ENCODE results near the gene SNRNP48. TPM values are rescaled to one million over a fixed set of nuclear protein-coding genes. Genes with fewer than 3 reads are reported as not detected.

SNRNP48 gene
- total and polyA plus RNA-seq, 2 of the 4 experiments (the other 2 are of a cell fraction), result 5.2 to 6.2 TPM

GRCh38 chr6:7636151-7636550 is 46.2 kb downstream of the SNRNP48 start:
- no peaks in the 10 kb centered on the region for H3K9me3 ChIP-seq (ENCODE audit: control insufficient read depth, insufficient read depth, low read length)
- H2AK9ac ChIP-seq (replicated peaks; ENCODE audit: low read depth, low read length, poor library complexity), result no peak overlapping the region
- H3K27me3 ChIP-seq (ENCODE audit: control insufficient read depth, insufficient read depth, low read length), result peaks cover 4% of the 10 kb centered on the region; the same call in 1 of the 2 replicates
- BruUV-seq (replicated peaks), result no TSS peak
- no peak overlapping the region for H3K27ac ChIP-seq (ENCODE audit: insufficient read depth, low read length)
- no peaks in the 10 kb centered on the region for H3K36me3 ChIP-seq (ENCODE audit: control insufficient read depth, insufficient read depth, low read length)
- no peak for DNase-seq
- no peaks in the 10 kb centered on the region for H4K20me1 ChIP-seq (ENCODE audit: insufficient read depth, low read length)
- no peak overlapping the region for H3K4ac ChIP-seq (ENCODE audit: low read depth, low read length)
- H2BK120ac ChIP-seq (ENCODE audit: low read depth, low read length), result no peak overlapping the region
- H3K56ac ChIP-seq (ENCODE audit: extremely low read depth, insufficient read depth, low read length), result no peak overlapping the region
- no peaks in the 10 kb centered on the region for H3K79me1 ChIP-seq (ENCODE audit: low read depth in 1 of 2, low read length in 2 of 2)
- H3K4me1 ChIP-seq (ENCODE audit: control insufficient read depth, insufficient read depth, low read length), result peaks cover 11% of the 10 kb centered on the region
- H3K9me1 ChIP-seq (ENCODE audit: insufficient read depth, low read length), result no peaks in the 10 kb centered on the region
- no peak overlapping the region for H3K14ac ChIP-seq (replicated peaks; ENCODE audit: low read depth, low read length)
- no CpG with 5 or more reads among the region's 1 CpG for WGBS, 2 experiments (ENCODE audit: extremely low coverage in 2 of 2, insufficient read length in 1 of 2)
- H2BK5ac ChIP-seq (ENCODE audit: low read depth, low read length, poor library complexity, severe bottlenecking), result no peak overlapping the region
- no peak for ATAC-seq (ENCODE audit: low read depth)
- H2AFZ ChIP-seq (replicated peaks; ENCODE audit: low read length, poor library complexity), result no peak overlapping the region
- ChIA-PET CTCF (no interaction called here), POLR2A (ENCODE audit: unreplicated experiment) (no interaction called here)
- intact Hi-C loops (cut with micrococcal nuclease), result no loop called here
- H2BK15ac ChIP-seq (ENCODE audit: low read depth, low read length), result no peak overlapping the region
- H2BK20ac ChIP-seq (ENCODE audit: low read depth, low read length), result no peak overlapping the region
- no peak overlapping the region for H3K9ac ChIP-seq (ENCODE audit: low read depth, low read length)
- H2AK5ac ChIP-seq (ENCODE audit: low read depth, low read length), result no peak overlapping the region
- no peak overlapping the region for H3K4me2 ChIP-seq (ENCODE audit: low read depth, low read length)
- H3K4me3 ChIP-seq (ENCODE audit: insufficient read depth, low read depth, low read length), result no peak overlapping the region
- no peak overlapping the region for H4K5ac ChIP-seq (ENCODE audit: low read depth, low read length)
- dilution Hi-C loops (cut with HindIII; ENCODE audit: low sequenced_read_pairs, unreplicated experiment), result no loop called here
- H3K18ac ChIP-seq (ENCODE audit: low read depth, low read length), result no peak overlapping the region
- TF ChIP-seq ELK1 (IDR thresholded peaks at IDR 0.05; ENCODE audit: borderline replicate concordance, low read depth, low read length) (no peak), CTCF (conservative IDR thresholded peaks at IDR 0.05; ENCODE audit: low read depth, low read length) (no peak), FOS (IDR thresholded peaks at IDR 0.05; ENCODE audit: low read depth, low read length) (no peak), RCOR1 (IDR thresholded peaks at IDR 0.05; ENCODE audit: insufficient replicate concordance, low read length) (no peak), MXI1 (IDR thresholded peaks at IDR 0.05; ENCODE audit: borderline replicate concordance, low read depth, low read length) (no peak), SMC3 (IDR thresholded peaks at IDR 0.05; ENCODE audit: low read depth, low read length) (no peak), BHLHE40 (IDR thresholded peaks at IDR 0.05; ENCODE audit: low read depth, low read length) (no peak), USF2 (IDR thresholded peaks at IDR 0.05; ENCODE audit: low read depth, low read length) (no peak), MAFK (IDR thresholded peaks at IDR 0.05; ENCODE audit: low read depth, low read length) (no peak), NFE2L2 (IDR thresholded peaks at IDR 0.05; ENCODE audit: low read depth, low read length) (no peak), POLR2A (IDR thresholded peaks at IDR 0.05; ENCODE audit: low read depth, low read length) (no peak), CHD1 (IDR thresholded peaks at IDR 0.05; ENCODE audit: low read depth, low read length) (no peak), RAD21 (IDR thresholded peaks at IDR 0.05; ENCODE audit: low read length) (no peak), RFX5 (IDR thresholded peaks at IDR 0.05; ENCODE audit: low read depth, low read length) (no peak), MAZ (IDR thresholded peaks at IDR 0.05; ENCODE audit: borderline replicate concordance, low read depth, low read length) (no peak), CEBPB (IDR thresholded peaks at IDR 0.05; ENCODE audit: low read depth, low read length) (no peak)
- no peak overlapping the region for H4K8ac ChIP-seq (ENCODE audit: low read depth in 2 of 2, low read length in 2 of 2)
- no peak overlapping the region for H4K91ac ChIP-seq (ENCODE audit: insufficient read depth, low read depth, low read length)
- no peak overlapping the region for H3K23ac ChIP-seq (ENCODE audit: low read depth, low read length)
- in situ Hi-C loops (cut with MboI; ENCODE audit: low sequenced_read_pairs), result no loop called here
